GM19324 (cell line): ENCODE measurements around the gene KCNMA1.

Source experiments
- ATAC-seq: cut with Tn5 transposase; IDR thresholded peaks from one replicate; pipeline ENCODE4 v1.9.1; 2021; ENCODE audit warnings: mild to moderate bottlenecking, moderate library complexity; ENCODE audit not compliant: unreplicated experiment, low FRiP score

Gene KCNMA1

GRCh38 chr10:77114181-77114821, 523.3 kb downstream of the KCNMA1 start:
- no peak for ATAC-seq

GRCh38 chr10:77111611-77112550, 525.7 kb downstream of the KCNMA1 start:
- ATAC-seq, result no peak

GRCh38 chr10:77110757-77111156, 526.9 kb downstream of the KCNMA1 start:
- no peak for ATAC-seq

GRCh38 chr10:77109351-77109994, 528.1 kb downstream of the KCNMA1 start:
- no peak for ATAC-seq

- ATAC-seq, result no peak
Observed at GRCh38 chr10:77106676-77107075, 530.9 kb downstream of the KCNMA1 start.

GRCh38 chr10:77105761-77106221, 531.8 kb downstream of the KCNMA1 start:
- ATAC-seq, result no peak

- no peak for ATAC-seq
Observed at GRCh38 chr10:77104459-77104980, 533.1 kb downstream of the KCNMA1 start.

GRCh38 chr10:77103213-77103612, 534.4 kb downstream of the KCNMA1 start:
- no peak for ATAC-seq

GRCh38 chr10:77101341-77101740, 536.3 kb downstream of the KCNMA1 start:
- ATAC-seq, result no peak

- ATAC-seq, result no peak
Observed at GRCh38 chr10:77099136-77099535, 538.5 kb downstream of the KCNMA1 start.

- no peak for ATAC-seq
Observed at GRCh38 chr10:77097625-77098024, 540.0 kb downstream of the KCNMA1 start.

GRCh38 chr10:77093126-77093525, 544.5 kb downstream of the KCNMA1 start:
- ATAC-seq, result no peak

GRCh38 chr10:77091597-77092165, 545.9 kb downstream of the KCNMA1 start:
- ATAC-seq, result no peak

- no peak for ATAC-seq
Observed at GRCh38 chr10:77090381-77091356, 546.9 kb downstream of the KCNMA1 start.

GRCh38 chr10:77087366-77087765, 550.2 kb downstream of the KCNMA1 start:
- ATAC-seq, result no peak

GRCh38 chr10:77086081-77086480, 551.5 kb downstream of the KCNMA1 start:
- no peak for ATAC-seq

GRCh38 chr10:77085344-77085743, 552.3 kb downstream of the KCNMA1 start:
- ATAC-seq, result no peak

GRCh38 chr10:77084431-77085144, 553.0 kb downstream of the KCNMA1 start:
- ATAC-seq, result no peak
